RPMI7951 (cell line): ENCODE measurements around the gene VPS52. TPM values are rescaled to one million over a fixed set of nuclear protein-coding genes. Genes with fewer than 3 reads are reported as not detected.
"Not testable (repeated sequence)": the region's sequence is repeated elsewhere in the genome, so short reads cannot be mapped to it uniquely, and the experiment has no call there.

Source experiments
- DNase-seq: peaks from one replicate; pipeline ENCODE4 v3.0.0-alpha.2; 2012; ENCODE audit warnings: low read depth
- total RNA-seq: library from RNA; depleted of rRNA; stranded (reverse); fragments of >200 nt; shearing (Covaris generic); gene quantifications from 2 replicates; pipeline ENCODE4 v1.2.3, GENCODE V29; 2014

Gene VPS52
- total RNA-seq, 1 experiment from 2014 or later, result 43.1 TPM

GRCh38 chr6:33305052-33305451 lies 33.4 kb upstream of the VPS52 start:
- no peak for DNase-seq

GRCh38 chr6:33304216-33304615 lies 32.5 kb upstream of the VPS52 start:
- no peak for DNase-seq

- DNase-seq, result no peak
Measured at GRCh38 chr6:33301877-33302276, 30.2 kb upstream of the VPS52 start.

- DNase-seq, result peak; percentile 94
Measured at GRCh38 chr6:33299237-33299944, 27.7 kb upstream of the VPS52 start.

- DNase-seq, result peak; percentile 65
Measured at GRCh38 chr6:33298773-33299236, 27.1 kb upstream of the VPS52 start, which contains the start of gene RGL2. Gene RGL2 (minus strand): TSS chr6:33298942. CDS start chr6:33298610, 332 bp downstream.

GRCh38 chr6:33297956-33298772 lies 26.5 kb upstream of the VPS52 start:
- DNase-seq, result peak; percentile 91

GRCh38 chr6:33297406-33297955 lies 25.8 kb upstream of the VPS52 start:
- DNase-seq, result no peak

GRCh38 chr6:33296797-33297405 lies 25.2 kb upstream of the VPS52 start:
- DNase-seq, result no peak

- no peak for DNase-seq
Measured at GRCh38 chr6:33295621-33296369, 24.1 kb upstream of the VPS52 start.

- DNase-seq, result no peak
Measured at GRCh38 chr6:33294086-33294823, 22.6 kb upstream of the VPS52 start.

GRCh38 chr6:33292996-33293682 lies 21.5 kb upstream of the VPS52 start:
- DNase-seq, result no peak

- DNase-seq, result no peak
Measured at GRCh38 chr6:33290459-33290858, 18.8 kb upstream of the VPS52 start.

GRCh38 chr6:33289784-33290315 lies 18.2 kb upstream of the VPS52 start:
- DNase-seq, result no peak

GRCh38 chr6:33288921-33289783 lies 17.5 kb upstream of the VPS52 start, which contains the start of the genes PFDN6 and WDR46:
Gene PFDN6 (plus strand): TSS chr6:33289601. CDS start chr6:33289857, 256 bp downstream.
Gene WDR46 (minus strand): TSS chr6:33289239. CDS start chr6:33289170, 69 bp downstream.
- peak; percentile 90 for DNase-seq

GRCh38 chr6:33288141-33288920 lies 16.7 kb upstream of the VPS52 start:
- DNase-seq, result no peak

GRCh38 chr6:33286946-33287914 lies 15.6 kb upstream of the VPS52 start:
- no peak for DNase-seq

GRCh38 chr6:33285214-33285613 lies 13.5 kb upstream of the VPS52 start:
- not testable (repeated sequence) for DNase-seq
